Colonic mucosa (tissue), 4 donors: ENCODE measurements around the gene ZFPM1. TPM values are rescaled to one million over a fixed set of nuclear protein-coding genes. Genes with fewer than 3 reads are reported as not detected.

ENCODE experiments used
- DNase-seq: peaks from one replicate; pipeline ENCODE4 v3.0.0-alpha.2; 2020
- H3K27ac ChIP-seq: fragments of 200-600 bp; one replicate; pipeline ENCODE4 v1.8.0; 2021
- H3K27me3 ChIP-seq: fragments of 200-600 bp; one replicate; pipeline ENCODE4 v1.8.0; 2021
- H3K36me3 ChIP-seq: fragments of 200-600 bp; one replicate; pipeline ENCODE4 v1.8.0; 2021
- H3K4me1 ChIP-seq: fragments of 200-600 bp; one replicate; pipeline ENCODE4 v1.8.0; 2021; ENCODE audit warnings: mild to moderate bottlenecking
- H3K4me3 ChIP-seq: fragments of 200-600 bp; one replicate; pipeline ENCODE4 v1.8.0; 2021
- H3K9ac ChIP-seq, 2 donors: one replicate each; pipeline ENCODE4 v1.7.0; 2013; ENCODE audit warnings: control low read depth in 2 of 2, low read depth in 2 of 2, low read length in 2 of 2
- H3K9me3 ChIP-seq: fragments of 200-600 bp; one replicate; pipeline ENCODE4 v1.8.0; 2021
- CTCF ChIP-seq: fragments of 200-600 bp; IDR thresholded peaks from one replicate; pipeline ENCODE4 v1.8.0; 2022; ENCODE audit warnings: antibody characterized with exemption, mild to moderate bottlenecking
- intact Hi-C: fragments of 100-400 bp; cut with DNase I; formaldehyde crosslinking; loops from one replicate; pipeline ENCODE4 v1.14.1; 2022
- total RNA-seq, 2 donors: library from RNA; stranded (reverse); fragmentation: NEBNext Ultra II Directional in 1 of 2; extraction: Animal tissue kit (Norgen Biotek cat#: 25700) in 1 of 2; gene quantifications; one replicate each; pipeline ENCODE4 v1.2.1, GENCODE V29; 2021
- donor health status: healthy.
- donor health status: DM: no; HTN: no; CAD: no.
- donor health status: DM: no; HTN: no; CAD: no.

The ZFPM1 gene
- total RNA-seq, 2 donors from 2014 or later: 6.6 to 12.5 TPM

GRCh38 chr16:88519938-88520653 lies 67.0 kb downstream of the ZFPM1 start:
- H3K4me1 ChIP-seq: peaks cover 2% of the 10 kb centered on the region
- H3K27me3 ChIP-seq: no peaks in the 10 kb centered on the region
- no peaks in the 10 kb centered on the region for H3K9me3 ChIP-seq
- no peak for DNase-seq
- no peak for TF ChIP-seq CTCF
- no peak overlapping the region for H3K4me3 ChIP-seq
- no peaks in the 10 kb centered on the region for H3K36me3 ChIP-seq
- no peak overlapping the region for H3K9ac ChIP-seq
- H3K27ac ChIP-seq: no peak overlapping the region
- intact Hi-C loops: no loop called here

GRCh38 chr16:88521674-88522073 lies 68.6 kb downstream of the ZFPM1 start:
- no peaks in the 10 kb centered on the region for H3K36me3 ChIP-seq
- no peak overlapping the region for H3K4me3 ChIP-seq
- no peaks in the 10 kb centered on the region for H3K9me3 ChIP-seq
- peaks cover 12% of the 10 kb centered on the region for H3K4me1 ChIP-seq
- H3K27me3 ChIP-seq: no peaks in the 10 kb centered on the region
- TF ChIP-seq CTCF: no peak
- no peak for DNase-seq
- intact Hi-C loops: no loop called here
- no peak overlapping the region for H3K27ac ChIP-seq
- no peak overlapping the region for H3K9ac ChIP-seq

GRCh38 chr16:88522276-88522949 lies 69.3 kb downstream of the ZFPM1 start:
- Histone ChIP-seq H3K27ac (no peak overlapping the region), H3K9me3 (no peaks in the 10 kb centered on the region), H3K36me3 (no peaks in the 10 kb centered on the region), H3K9ac (no peak overlapping the region), H3K4me1 (peaks cover 16% of the 10 kb centered on the region), H3K4me3 (no peak overlapping the region), H3K27me3 (no peaks in the 10 kb centered on the region)
- TF ChIP-seq CTCF: no peak
- intact Hi-C loops: no loop called here
- no peak for DNase-seq

- no peaks in the 10 kb centered on the region for H3K9me3 ChIP-seq
- intact Hi-C loops: no loop called here
- H3K27me3 ChIP-seq: no peaks in the 10 kb centered on the region
- no peaks in the 10 kb centered on the region for H3K36me3 ChIP-seq
- H3K4me3 ChIP-seq: no peak overlapping the region
- H3K27ac ChIP-seq: no peak overlapping the region
- TF ChIP-seq CTCF: no peak
- no peak for DNase-seq
- H3K9ac ChIP-seq: no peak overlapping the region
- peaks cover 16% of the 10 kb centered on the region for H3K4me1 ChIP-seq
These were observed 70.5 kb downstream of the ZFPM1 start for GRCh38 chr16:88523309-88524161.

- no peaks in the 10 kb centered on the region for H3K27me3 ChIP-seq
- no peaks in the 10 kb centered on the region for H3K36me3 ChIP-seq
- no peak overlapping the region for H3K27ac ChIP-seq
- intact Hi-C loops: no loop called here
- DNase-seq: no peak
- no peak for TF ChIP-seq CTCF
- H3K4me3 ChIP-seq: no peak overlapping the region
- H3K4me1 ChIP-seq: peaks cover 16% of the 10 kb centered on the region
- H3K9me3 ChIP-seq: no peaks in the 10 kb centered on the region
- H3K9ac ChIP-seq: no peak overlapping the region
These were observed 71.3 kb downstream of the ZFPM1 start for GRCh38 chr16:88524274-88524972.
